Upper lobe of right lung (tissue), 1 donor: ENCODE results near the gene PTPN2. TPM values are rescaled to one million over a fixed set of nuclear protein-coding genes. Genes with fewer than 3 reads are reported as not detected.

Experiments used
- ATAC-seq: fragments of 200-7000 bp; cut with Tn5 transposase; one replicate; pipeline ENCODE4 v1.9.1; 2020; ENCODE audit warnings: mild to moderate bottlenecking, moderate library complexity
- DNase-seq: peaks from one replicate; pipeline ENCODE4 v3.0.0-alpha.2; 2020
- H3K27ac ChIP-seq: fragments of 200-600 bp; one replicate; pipeline ENCODE4 v1.8.0; 2022
- H3K27me3 ChIP-seq: fragments of 200-600 bp; one replicate; pipeline ENCODE4 v1.8.0; 2022; ENCODE audit warnings: mild to moderate bottlenecking
- H3K36me3 ChIP-seq: fragments of 200-600 bp; one replicate; pipeline ENCODE4 v1.8.0; 2022
- H3K4me1 ChIP-seq: fragments of 200-600 bp; one replicate; pipeline ENCODE4 v1.8.0; 2022
- H3K4me3 ChIP-seq: fragments of 200-600 bp; one replicate; pipeline ENCODE4 v1.8.0; 2022; ENCODE audit warnings: mild to moderate bottlenecking
- H3K9me3 ChIP-seq: fragments of 200-600 bp; one replicate; pipeline ENCODE4 v1.8.0; 2022
- intact Hi-C: fragments of 100-400 bp; cut with DNase I; formaldehyde crosslinking; loops from one replicate; pipeline ENCODE4 v1.11.0; 2022
- total RNA-seq: library from RNA; stranded (reverse); fragmentation: NEBNext Ultra II Directional; extraction: Animal tissue kit (Norgen Biotek cat#: 25700); gene quantifications from one replicate; pipeline ENCODE4 v1.2.1, GENCODE V29; 2021
- TF ChIP-seq, protein P1 (sequence below): fragments of 200-600 bp; IDR thresholded peaks from one replicate; pipeline ENCODE4 v1.8.0; 2022; ENCODE audit warnings: antibody characterized with exemption
- donor health status: DM: no; HTN: yes; CAD: no; lungs with severe emphysema.

PTPN2 gene
- total RNA-seq, 1 donor from 2014 or later: 53.9 TPM

DNA sequence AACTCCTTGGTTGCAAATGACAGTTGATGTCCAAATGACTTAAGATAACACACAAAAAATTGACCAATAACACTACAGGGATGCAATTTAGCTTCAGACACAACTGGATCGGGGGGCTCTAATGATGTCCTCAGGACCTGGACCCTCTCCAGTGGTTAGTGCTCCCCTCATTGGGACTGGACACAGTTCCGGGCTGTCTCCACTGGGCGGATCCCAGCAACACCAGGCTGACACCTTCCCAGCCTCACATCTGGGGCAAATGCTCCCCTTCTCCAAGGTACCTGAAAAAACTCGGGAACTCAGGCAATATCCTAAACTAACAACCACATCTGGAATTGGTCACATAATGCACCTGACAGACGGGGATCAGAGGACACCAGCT, 132.5 kb downstream of the PTPN2 start:
- Histone ChIP-seq H3K9me3 (no peaks in the 10 kb centered on the region), H3K4me3 (no peak overlapping the region), H3K27me3 (no peaks in the 10 kb centered on the region), H3K36me3 (no peaks in the 10 kb centered on the region), H3K27ac (no peak overlapping the region), H3K4me1 (no peaks in the 10 kb centered on the region)
- intact Hi-C loops: no loop called here
- no peak for DNase-seq
- TF ChIP-seq, protein P1, sequence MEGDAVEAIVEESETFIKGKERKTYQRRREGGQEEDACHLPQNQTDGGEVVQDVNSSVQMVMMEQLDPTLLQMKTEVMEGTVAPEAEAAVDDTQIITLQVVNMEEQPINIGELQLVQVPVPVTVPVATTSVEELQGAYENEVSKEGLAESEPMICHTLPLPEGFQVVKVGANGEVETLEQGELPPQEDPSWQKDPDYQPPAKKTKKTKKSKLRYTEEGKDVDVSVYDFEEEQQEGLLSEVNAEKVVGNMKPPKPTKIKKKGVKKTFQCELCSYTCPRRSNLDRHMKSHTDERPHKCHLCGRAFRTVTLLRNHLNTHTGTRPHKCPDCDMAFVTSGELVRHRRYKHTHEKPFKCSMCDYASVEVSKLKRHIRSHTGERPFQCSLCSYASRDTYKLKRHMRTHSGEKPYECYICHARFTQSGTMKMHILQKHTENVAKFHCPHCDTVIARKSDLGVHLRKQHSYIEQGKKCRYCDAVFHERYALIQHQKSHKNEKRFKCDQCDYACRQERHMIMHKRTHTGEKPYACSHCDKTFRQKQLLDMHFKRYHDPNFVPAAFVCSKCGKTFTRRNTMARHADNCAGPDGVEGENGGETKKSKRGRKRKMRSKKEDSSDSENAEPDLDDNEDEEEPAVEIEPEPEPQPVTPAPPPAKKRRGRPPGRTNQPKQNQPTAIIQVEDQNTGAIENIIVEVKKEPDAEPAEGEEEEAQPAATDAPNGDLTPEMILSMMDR: no peak
- no peak for ATAC-seq

DNA sequence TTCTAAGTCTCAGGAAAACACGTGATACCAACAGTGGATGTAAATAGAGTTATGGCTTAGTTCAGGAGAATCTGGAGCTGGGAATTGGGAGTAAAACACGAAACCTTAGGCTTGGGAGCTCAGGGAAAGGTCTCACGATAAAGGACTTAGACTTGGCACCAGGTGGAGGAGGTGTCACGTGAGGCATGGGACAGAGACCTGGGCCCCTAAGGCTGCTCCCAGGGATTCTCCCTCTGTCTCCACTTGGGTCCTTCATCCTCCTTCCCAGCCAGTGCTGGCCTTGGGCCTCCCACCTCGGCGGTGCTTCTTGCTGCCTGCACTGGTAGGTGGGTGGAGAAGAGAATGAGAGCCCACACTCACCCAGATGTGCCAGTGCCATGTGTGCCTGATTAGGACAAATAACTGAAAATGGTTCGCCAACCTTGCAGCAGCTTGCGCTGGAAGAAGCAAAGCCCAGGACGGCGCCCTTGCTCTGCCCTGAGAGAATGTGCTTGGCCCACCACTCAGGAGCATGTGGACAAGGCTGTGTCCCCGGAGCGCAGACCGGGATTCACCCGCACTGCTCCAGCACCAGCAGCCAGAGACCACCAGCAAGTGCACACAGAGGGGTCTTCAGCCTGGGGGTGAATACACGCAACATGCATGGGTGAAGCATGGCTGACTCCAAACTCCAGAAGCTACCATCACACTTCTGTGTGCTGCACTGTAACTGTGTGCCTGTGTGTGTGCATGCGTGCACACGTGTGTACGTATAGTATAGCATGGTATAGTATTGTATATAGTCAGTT, 133.1 kb downstream of the PTPN2 start:
- H3K27me3 ChIP-seq: no peaks in the 10 kb centered on the region
- no peaks in the 10 kb centered on the region for H3K4me1 ChIP-seq
- H3K4me3 ChIP-seq: no peak overlapping the region
- intact Hi-C loops: no loop called here
- no peaks in the 10 kb centered on the region for H3K9me3 ChIP-seq
- H3K36me3 ChIP-seq: no peaks in the 10 kb centered on the region
- TF ChIP-seq, protein P1: no peak
- no peak overlapping the region for H3K27ac ChIP-seq
- ATAC-seq (no peak), DNase-seq (no peak)

DNA sequence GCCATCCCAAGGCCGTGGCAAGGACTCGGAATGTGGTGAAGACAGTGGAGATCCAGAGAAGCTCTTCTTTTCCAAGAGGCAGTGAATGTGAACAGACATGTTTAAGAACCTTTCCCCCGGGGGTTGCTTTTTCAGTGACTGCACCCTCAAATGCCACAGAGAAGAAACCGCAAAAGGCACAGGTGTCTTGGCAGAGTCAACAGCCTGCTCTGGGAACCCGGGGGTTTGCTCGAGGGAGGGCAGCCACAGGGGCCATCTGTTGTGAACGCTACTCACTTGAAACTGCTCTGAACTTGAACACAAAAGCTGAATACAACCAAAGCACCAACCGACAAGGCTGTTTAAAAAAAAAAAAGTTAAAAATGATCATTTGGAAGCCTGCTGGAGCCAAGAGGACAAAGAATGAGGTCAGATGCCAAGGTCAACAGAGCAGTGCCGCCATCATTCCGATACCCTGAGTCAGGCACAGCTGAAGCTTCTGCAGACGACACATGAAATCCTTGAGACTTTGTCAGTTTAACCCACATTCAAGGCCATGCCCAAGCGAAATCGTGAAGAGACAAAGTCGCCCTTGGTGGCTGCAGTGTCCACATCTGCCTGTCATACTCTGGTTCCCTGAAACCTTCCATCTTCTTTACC, 133.8 kb downstream of the PTPN2 start:
- H3K9me3 ChIP-seq: no peaks in the 10 kb centered on the region
- no peaks in the 10 kb centered on the region for H3K27me3 ChIP-seq
- no peak overlapping the region for H3K4me3 ChIP-seq
- TF ChIP-seq, protein P1: no peak
- ATAC-seq: no peak
- H3K27ac ChIP-seq: no peak overlapping the region
- H3K4me1 ChIP-seq: no peaks in the 10 kb centered on the region
- no peaks in the 10 kb centered on the region for H3K36me3 ChIP-seq
- DNase-seq: no peak
- intact Hi-C loops: no loop called here

DNA sequence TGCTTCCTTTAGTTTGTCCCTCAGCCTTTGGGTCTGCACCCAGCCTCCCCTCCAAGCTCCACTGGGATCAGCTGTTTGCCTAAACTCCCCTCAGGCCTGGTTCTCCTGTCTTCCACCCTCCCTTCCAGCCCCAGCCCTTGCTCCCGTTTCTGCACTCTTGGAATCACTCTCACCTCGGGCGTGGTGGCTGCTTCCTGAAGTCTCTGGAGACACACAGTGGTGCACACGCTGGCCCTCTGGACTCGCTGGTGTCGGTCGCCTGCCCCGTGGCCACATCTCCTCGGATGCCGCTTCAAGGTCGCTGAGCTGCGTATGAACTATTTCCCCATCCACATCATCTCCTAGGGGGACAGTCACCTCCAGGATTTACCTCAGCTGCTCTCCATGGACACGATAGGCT, 134.9 kb downstream of the PTPN2 start:
- TF ChIP-seq, protein P1: no peak
- ATAC-seq (peak; percentile 32), DNase-seq (no peak)
- H3K9me3 ChIP-seq: no peaks in the 10 kb centered on the region
- H3K4me3 ChIP-seq: no peak overlapping the region
- no peaks in the 10 kb centered on the region for H3K4me1 ChIP-seq
- H3K36me3 ChIP-seq: no peaks in the 10 kb centered on the region
- no peaks in the 10 kb centered on the region for H3K27me3 ChIP-seq
- H3K27ac ChIP-seq: no peak overlapping the region
- intact Hi-C loops: no loop called here

DNA sequence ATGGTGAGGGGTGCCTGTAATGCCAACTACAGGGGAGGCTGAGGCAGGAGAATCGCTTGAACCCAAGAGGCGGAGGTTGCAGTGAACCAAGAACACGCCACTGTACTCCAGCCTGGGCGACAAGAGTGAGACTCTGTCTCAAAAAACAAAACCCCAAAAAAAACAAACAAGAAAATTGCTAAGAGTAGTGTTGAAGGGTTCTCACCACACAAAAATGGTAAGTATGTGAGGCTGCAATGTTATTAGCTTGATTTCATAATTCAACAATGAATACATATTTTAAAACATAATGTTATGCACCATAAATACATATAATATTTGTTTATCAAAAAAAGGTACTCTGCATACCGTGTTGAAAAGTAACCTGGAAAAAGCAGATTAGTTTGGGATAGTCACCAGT, 135.4 kb downstream of the PTPN2 start:
- Histone ChIP-seq H3K4me3 (no peak overlapping the region), H3K27ac (no peak overlapping the region), H3K4me1 (no peaks in the 10 kb centered on the region), H3K36me3 (no peaks in the 10 kb centered on the region), H3K9me3 (no peaks in the 10 kb centered on the region), H3K27me3 (no peaks in the 10 kb centered on the region)
- intact Hi-C loops: no loop called here
- TF ChIP-seq, protein P1: no peak
- no peak for DNase-seq
- no peak for ATAC-seq
